H1 (cell line): ENCODE results near the gene MBD3. TPM values are rescaled to one million over a fixed set of nuclear protein-coding genes. Genes with fewer than 3 reads are reported as not detected.

ENCODE experiments used
- CBX8 ChIP-seq: fragments of 300-800, 300-1000 bp; sonication (generic); IDR thresholded peaks from 2 replicates; pipeline ENCODE4 v1.7.1; 2016; ENCODE audit warnings: low read depth, low read length, borderline replicate concordance
- CHD7 ChIP-seq: fragments of 300-600 bp; sonication (generic); IDR thresholded peaks from 2 replicates; pipeline ENCODE4 v1.7.1; 2012; ENCODE audit warnings: low read length, moderate library complexity, mild to moderate bottlenecking, inconsistent platforms; ENCODE audit not compliant: insufficient replicate concordance
- EP300 ChIP-seq, 2 experiments: IDR thresholded peaks; 1 replicate in 1 of 2; 2 replicates in 1 of 2; pipeline ENCODE4 v1.6.1; 2011 to 2012; ENCODE audit warnings: low read depth in 2 of 2, low read length in 2 of 2, mild to moderate bottlenecking in 2 of 2, borderline replicate concordance in 1 of 2, inconsistent platforms in 1 of 2, moderate library complexity in 1 of 2
- KDM5A ChIP-seq: fragments of 200-600 bp; IDR thresholded peaks from 2 replicates; pipeline ENCODE4 v1.7.1; 2012; ENCODE audit warnings: mild to moderate bottlenecking, low read length, inconsistent platforms, mixed read lengths
- SUZ12 ChIP-seq: fragments of 200-600 bp; sonication (generic); IDR thresholded peaks from 2 replicates; pipeline ENCODE4 v1.6.1; 2012; ENCODE audit warnings: mild to moderate bottlenecking, inconsistent platforms, low read length, moderate library complexity, mixed read lengths
- polyA plus RNA-seq, 7 experiments: library from polyadenylated mRNA; depleted of rRNA in 3 of 7; stranded (reverse) in 5 of 7; unstranded in 2 of 7; fragments of >200 nt in 5 of 7; fragments of 200-250 nt in 2 of 7; gene quantifications; 1 replicate in 5 of 7; 2 replicates in 1 of 7; 4 replicates in 1 of 7; pipeline versions ENCODE4 v1.2.1 to v1.2.3, GENCODE V29; 2011 to 2013; ENCODE audit warnings: missing spikeins in 2 of 7, mixed read lengths in 2 of 7
- total RNA-seq: library from RNA; stranded (reverse); fragmentation: NEBNext Ultra II Directional; extraction: Animal tissue kit (Norgen Biotek cat#: 25700); gene quantifications from 2 replicates; pipeline ENCODE4 v1.2.1, GENCODE V29; 2021

The MBD3 gene
- total and polyA plus RNA-seq, 2 of the 8 experiments (the other 6 are each of a cell fraction or from before 2014, with no cell fraction given): 88.2 to 110 TPM

DNA sequence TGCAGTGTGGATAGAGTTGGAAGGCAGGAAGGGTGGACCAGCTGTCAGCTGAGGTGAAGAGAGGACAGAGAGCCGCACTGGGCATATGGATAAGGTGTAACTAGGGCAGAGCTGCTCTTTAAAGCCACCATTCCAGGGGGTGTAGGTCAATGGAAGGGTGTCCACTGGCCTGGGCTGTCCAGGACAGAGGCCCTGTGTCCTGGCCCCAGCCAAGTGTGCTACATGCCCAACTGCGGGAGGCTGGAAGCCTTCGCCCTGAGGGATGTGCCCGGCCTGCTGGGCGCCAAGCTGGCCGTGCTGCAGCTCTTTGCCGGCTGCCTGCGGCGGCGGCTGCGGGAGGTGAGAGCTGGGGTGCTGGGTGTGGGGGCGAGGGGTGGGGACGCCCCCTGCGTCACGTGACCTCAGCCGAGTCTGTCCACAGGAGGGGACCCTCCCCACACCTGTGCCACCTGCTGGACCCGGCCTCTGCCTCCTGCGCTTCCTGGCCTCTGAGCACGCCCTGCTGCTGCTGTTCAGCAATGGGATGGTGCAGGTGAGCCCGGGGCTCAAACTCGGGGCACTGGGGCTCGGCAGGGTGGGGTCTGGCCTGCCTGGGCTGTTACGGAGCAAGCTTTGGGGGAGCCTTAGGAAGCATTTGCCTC is 59.0 kb downstream of the MBD3 start (continued):
- TF ChIP-seq CHD7 (no peak), KDM5A (no peak), CBX8 (no peak), SUZ12 (no peak), EP300 (IDR thresholded peaks at IDR 0.05; ENCODE audit: borderline replicate concordance in 1 of 2, low read depth in 2 of 2, low read length in 2 of 2) (no peak)
